HEK293T (cell line): ENCODE data around the gene PNMA8A.

Experiments used
- ARNT ChIP-seq: fragments of 450-650 bp; IDR thresholded peaks from 2 replicates; pipeline ENCODE4 v1.6.1; 2017; ENCODE audit warnings: mild to moderate bottlenecking
- BHLHE40 ChIP-seq: fragments of 450-650 bp; IDR thresholded peaks from 2 replicates; pipeline ENCODE4 v1.6.1; 2016; ENCODE audit warnings: mild to moderate bottlenecking, moderate library complexity, borderline replicate concordance
- ELF4 ChIP-seq: fragments of 450-650 bp; IDR thresholded peaks from 2 replicates; pipeline ENCODE4 v1.6.1; 2017; ENCODE audit warnings: antibody characterized with exemption
- FOXA1 ChIP-seq: fragments of 450-650 bp; IDR thresholded peaks from 2 replicates; pipeline ENCODE4 v1.6.1; 2016; ENCODE audit warnings: mild to moderate bottlenecking
- FOXK2 ChIP-seq: fragments of 450-650 bp; IDR thresholded peaks from 2 replicates; pipeline ENCODE4 v1.6.1; 2016; ENCODE audit warnings: mild to moderate bottlenecking
- HDGF ChIP-seq: fragments of 450-650 bp; IDR thresholded peaks from 2 replicates; pipeline ENCODE4 v1.6.1; 2017; ENCODE audit warnings: antibody characterized with exemption, borderline replicate concordance
- NFRKB ChIP-seq: fragments of 450-650 bp; IDR thresholded peaks from 2 replicates; pipeline ENCODE4 v1.6.1; 2016; ENCODE audit warnings: mild to moderate bottlenecking, moderate library complexity
- SP1 ChIP-seq: fragments of 450-650 bp; IDR thresholded peaks from 2 replicates; pipeline ENCODE4 v1.6.1; 2017
- TF ChIP-seq, protein P1 (sequence below): fragments of 450-650 bp; IDR thresholded peaks from 2 replicates; pipeline ENCODE4 v1.6.1; 2016

DNA sequence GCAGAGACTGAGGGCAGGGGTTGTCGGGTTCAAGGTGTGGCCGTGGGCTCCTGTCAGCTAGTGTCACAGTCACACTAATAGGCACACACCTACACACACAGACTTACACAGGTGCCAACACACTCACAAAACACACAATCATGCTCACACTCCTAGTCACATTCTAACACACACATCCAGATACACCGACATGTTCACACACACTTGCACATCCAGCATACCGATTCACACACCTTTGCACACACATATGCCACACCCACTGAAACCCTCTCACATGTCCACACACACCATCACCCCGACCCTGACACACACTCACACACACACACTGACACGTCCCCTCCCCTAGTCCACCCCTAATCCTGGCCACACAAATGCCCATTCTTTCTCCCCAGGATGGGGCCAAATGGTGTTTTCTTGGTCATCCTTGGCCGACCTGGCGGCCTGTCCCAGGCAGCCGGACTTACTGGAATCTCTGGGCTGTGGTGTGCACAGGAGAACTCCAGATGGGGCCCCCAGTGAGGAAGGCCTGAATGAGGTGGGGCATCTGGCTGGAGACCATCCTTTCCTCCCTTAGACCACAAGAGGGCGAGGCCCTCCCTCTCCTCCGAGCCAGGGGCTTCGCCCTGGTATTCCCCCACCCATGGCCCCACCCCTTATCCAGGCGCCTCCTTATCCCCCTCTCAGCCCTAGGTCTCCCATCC lies 43.4 kb upstream of the PNMA8A start:
- TF ChIP-seq FOXK2: no peak
- TF ChIP-seq BHLHE40: no peak
- TF ChIP-seq NFRKB: no peak
- no peak for TF ChIP-seq HDGF
- no peak for TF ChIP-seq FOXA1
- TF ChIP-seq ELF4: no peak
- no peak for TF ChIP-seq ARNT
- TF ChIP-seq, protein P1, sequence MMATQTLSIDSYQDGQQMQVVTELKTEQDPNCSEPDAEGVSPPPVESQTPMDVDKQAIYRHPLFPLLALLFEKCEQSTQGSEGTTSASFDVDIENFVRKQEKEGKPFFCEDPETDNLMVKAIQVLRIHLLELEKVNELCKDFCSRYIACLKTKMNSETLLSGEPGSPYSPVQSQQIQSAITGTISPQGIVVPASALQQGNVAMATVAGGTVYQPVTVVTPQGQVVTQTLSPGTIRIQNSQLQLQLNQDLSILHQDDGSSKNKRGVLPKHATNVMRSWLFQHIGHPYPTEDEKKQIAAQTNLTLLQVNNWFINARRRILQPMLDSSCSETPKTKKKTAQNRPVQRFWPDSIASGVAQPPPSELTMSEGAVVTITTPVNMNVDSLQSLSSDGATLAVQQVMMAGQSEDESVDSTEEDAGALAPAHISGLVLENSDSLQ: no peak
- TF ChIP-seq SP1: no peak
